ENCODE measurements around the gene ACTR6. TPM values are rescaled to one million over a fixed set of nuclear protein-coding genes. Genes with fewer than 3 reads are reported as not detected.
"Not testable (repeated sequence)": the region's sequence is repeated elsewhere in the genome, so short reads cannot be mapped to it uniquely, and the experiment has no call there.

Gene ACTR6
- total RNA-seq, 1 donor from 2014 or later, result 7.9 TPM

- H3K27ac ChIP-seq, result no peak overlapping the region
- no peaks in the 10 kb centered on the region for H3K4me1 ChIP-seq
- no peaks in the 10 kb centered on the region for H3K9me3 ChIP-seq
- H3K36me3 ChIP-seq, result no peaks in the 10 kb centered on the region
- no peak for DNase-seq (ENCODE audit: low spot score in 2 of 2)
- TF ChIP-seq CTCF (IDR thresholded peaks at IDR 0.05), result no peak
- no peak overlapping the region for H3K4me3 ChIP-seq
- no peaks in the 10 kb centered on the region for H3K27me3 ChIP-seq
- intact Hi-C loops (cut with DNase I), result no loop called here
Measured at GRCh38 chr12:100173111-100173510, 27.5 kb upstream of the ACTR6 start.

- Histone ChIP-seq H3K4me3 (no peak overlapping the region), H3K9me3 (no peaks in the 10 kb centered on the region), H3K27me3 (no peaks in the 10 kb centered on the region), H3K36me3 (no peaks in the 10 kb centered on the region), H3K4me1 (no peaks in the 10 kb centered on the region), H3K27ac (no peak overlapping the region)
- intact Hi-C loops (cut with DNase I), result no loop called here
- DNase-seq (ENCODE audit: low spot score in 2 of 2), result no peak
- no peak for TF ChIP-seq CTCF (IDR thresholded peaks at IDR 0.05)
Measured at GRCh38 chr12:100174495-100174894, 26.1 kb upstream of the ACTR6 start.

- DNase-seq (ENCODE audit: low spot score in 2 of 2); H3K27ac ChIP-seq; H3K27me3 ChIP-seq; H3K4me3 ChIP-seq; H3K4me1 ChIP-seq; H3K36me3 ChIP-seq; H3K9me3 ChIP-seq; intact Hi-C loops (cut with DNase I): not testable (repeated sequence)
Measured at GRCh38 chr12:100176493-100176892, 24.1 kb upstream of the ACTR6 start.

- no peak for DNase-seq (ENCODE audit: low spot score in 2 of 2)
- TF ChIP-seq CTCF (IDR thresholded peaks at IDR 0.05), result no peak
- Histone ChIP-seq H3K36me3 (no peaks in the 10 kb centered on the region), H3K27ac (no peak overlapping the region), H3K9me3 (no peaks in the 10 kb centered on the region), H3K4me1 (no peaks in the 10 kb centered on the region), H3K27me3 (no peaks in the 10 kb centered on the region), H3K4me3 (no peak overlapping the region)
- intact Hi-C loops (cut with DNase I), result no loop called here
Measured at GRCh38 chr12:100179252-100179651, 21.4 kb upstream of the ACTR6 start.

- no peaks in the 10 kb centered on the region for H3K27me3 ChIP-seq
- intact Hi-C loops (cut with DNase I), result no loop called here
- peaks cover 0 to 13% of the 10 kb centered on the region in 2 donors for H3K4me1 ChIP-seq
- H3K9me3 ChIP-seq, result no peaks in the 10 kb centered on the region
- H3K36me3 ChIP-seq, result no peaks in the 10 kb centered on the region
- no peak for DNase-seq (ENCODE audit: low spot score in 2 of 2)
- no peak for TF ChIP-seq CTCF (IDR thresholded peaks at IDR 0.05)
- peak overlapping the region; percentile 63 to 79 for H3K27ac ChIP-seq
- H3K4me3 ChIP-seq, result no peak overlapping the region
Measured at GRCh38 chr12:100184549-100185145, 16.0 kb upstream of the ACTR6 start.

- H3K27me3 ChIP-seq, result no peaks in the 10 kb centered on the region
- intact Hi-C loops (cut with DNase I), result no loop called here
- no peaks in the 10 kb centered on the region for H3K9me3 ChIP-seq
- no peaks in the 10 kb centered on the region for H3K36me3 ChIP-seq
- DNase-seq (ENCODE audit: low spot score in 2 of 2), result no peak
- H3K27ac ChIP-seq, result peak overlapping the region; percentile 63 to 79
- H3K4me3 ChIP-seq, result peak overlapping the region; percentile 17 to 28
- H3K4me1 ChIP-seq, result peaks cover 0 to 13% of the 10 kb centered on the region in 2 donors
- TF ChIP-seq CTCF (IDR thresholded peaks at IDR 0.05), result no peak
Measured at GRCh38 chr12:100185361-100185894, 15.2 kb upstream of the ACTR6 start.

Measured in ascending aorta (tissue), 2 donors.